LNCAP (cell line): ENCODE results near the gene CHI3L2.

Experiments
- TF ChIP-seq, protein P1 (sequence below): fragments of 450-650 bp; IDR thresholded peaks from 2 replicates; pipeline ENCODE4 v1.5.1; 2017; ENCODE audit warnings: mild to moderate bottlenecking

The CHI3L2 gene

DNA sequence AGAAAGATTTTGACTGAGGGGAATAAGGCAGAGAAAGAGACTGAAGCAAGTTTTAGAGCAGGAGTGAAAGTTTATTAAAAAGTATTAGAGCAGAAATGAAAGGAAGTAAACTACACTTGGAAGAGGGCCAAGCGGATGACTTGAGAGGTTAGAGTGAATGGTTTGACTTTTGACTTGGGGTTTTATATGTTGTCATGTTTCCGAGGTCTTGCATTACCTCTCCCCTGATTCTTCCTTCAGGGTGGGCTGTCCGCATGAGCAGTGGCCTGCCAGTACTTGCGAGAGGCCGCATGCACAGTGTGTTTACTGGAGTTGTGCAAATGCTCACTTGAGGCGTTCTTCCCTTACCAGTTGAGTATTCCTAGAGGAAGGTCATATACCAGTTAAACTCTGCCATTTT is 14.1 kb upstream of the CHI3L2 start:
- TF ChIP-seq, protein P1, sequence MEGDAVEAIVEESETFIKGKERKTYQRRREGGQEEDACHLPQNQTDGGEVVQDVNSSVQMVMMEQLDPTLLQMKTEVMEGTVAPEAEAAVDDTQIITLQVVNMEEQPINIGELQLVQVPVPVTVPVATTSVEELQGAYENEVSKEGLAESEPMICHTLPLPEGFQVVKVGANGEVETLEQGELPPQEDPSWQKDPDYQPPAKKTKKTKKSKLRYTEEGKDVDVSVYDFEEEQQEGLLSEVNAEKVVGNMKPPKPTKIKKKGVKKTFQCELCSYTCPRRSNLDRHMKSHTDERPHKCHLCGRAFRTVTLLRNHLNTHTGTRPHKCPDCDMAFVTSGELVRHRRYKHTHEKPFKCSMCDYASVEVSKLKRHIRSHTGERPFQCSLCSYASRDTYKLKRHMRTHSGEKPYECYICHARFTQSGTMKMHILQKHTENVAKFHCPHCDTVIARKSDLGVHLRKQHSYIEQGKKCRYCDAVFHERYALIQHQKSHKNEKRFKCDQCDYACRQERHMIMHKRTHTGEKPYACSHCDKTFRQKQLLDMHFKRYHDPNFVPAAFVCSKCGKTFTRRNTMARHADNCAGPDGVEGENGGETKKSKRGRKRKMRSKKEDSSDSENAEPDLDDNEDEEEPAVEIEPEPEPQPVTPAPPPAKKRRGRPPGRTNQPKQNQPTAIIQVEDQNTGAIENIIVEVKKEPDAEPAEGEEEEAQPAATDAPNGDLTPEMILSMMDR = no peak

DNA sequence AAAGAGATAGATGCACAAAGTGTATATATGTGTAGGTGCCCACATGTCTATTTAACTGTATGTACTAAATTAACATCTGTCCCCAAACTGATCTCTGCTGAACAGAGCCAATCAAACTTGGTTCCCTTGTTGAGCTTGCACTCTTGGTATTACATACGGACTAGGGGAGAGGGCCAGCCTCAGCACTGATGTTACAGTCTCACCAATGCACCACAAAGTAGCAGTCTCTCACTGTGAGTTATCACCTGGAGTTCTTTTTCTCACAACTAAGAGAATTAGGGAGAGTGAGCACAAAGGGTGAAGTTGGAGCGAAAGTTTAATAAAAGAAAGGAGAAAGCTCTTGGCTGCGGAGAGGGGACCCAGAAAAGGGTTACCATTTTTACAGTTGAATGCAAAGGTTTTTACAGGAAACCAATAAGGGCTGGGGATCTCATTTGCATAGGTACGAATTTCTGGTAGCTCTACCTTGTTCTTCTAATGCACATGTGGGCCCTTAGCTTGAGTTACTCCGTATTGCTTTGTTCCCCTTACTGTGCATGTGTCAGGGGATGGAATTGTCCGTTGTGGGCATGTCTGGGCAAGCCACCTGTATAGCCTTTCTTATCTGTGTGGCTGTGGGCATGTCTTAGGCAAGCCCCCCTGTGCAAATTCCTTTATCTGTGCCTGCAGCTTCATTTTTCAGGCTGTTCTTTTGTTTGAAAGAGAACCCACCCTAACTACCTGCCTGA is 13.3 kb upstream of the CHI3L2 start:
- TF ChIP-seq, protein P1 = no peak

DNA sequence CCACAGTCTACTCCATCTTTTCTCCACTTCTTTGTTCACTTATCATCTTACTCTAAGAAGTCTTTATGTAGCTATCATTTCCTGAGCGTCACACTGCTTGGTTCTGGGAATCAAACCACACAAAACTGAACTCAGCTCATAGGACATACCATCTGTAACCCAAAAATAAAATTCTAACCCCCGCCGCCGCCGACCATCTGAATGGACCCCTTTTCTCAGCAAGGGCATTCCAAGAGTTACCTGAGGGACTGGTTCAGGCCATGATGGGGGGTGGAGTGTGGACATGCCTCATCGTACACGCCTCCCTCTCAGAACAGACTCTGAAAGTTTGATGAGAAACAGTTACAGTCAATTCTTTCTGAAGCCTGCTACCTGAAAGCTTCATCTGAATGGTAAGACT is 12.6 kb upstream of the CHI3L2 start:
- TF ChIP-seq, protein P1 = no peak

- TF ChIP-seq, protein P1 = no peak
These were observed 10.8 kb upstream of the CHI3L2 start for GRCh38 chr1:111216751-111217150.

DNA sequence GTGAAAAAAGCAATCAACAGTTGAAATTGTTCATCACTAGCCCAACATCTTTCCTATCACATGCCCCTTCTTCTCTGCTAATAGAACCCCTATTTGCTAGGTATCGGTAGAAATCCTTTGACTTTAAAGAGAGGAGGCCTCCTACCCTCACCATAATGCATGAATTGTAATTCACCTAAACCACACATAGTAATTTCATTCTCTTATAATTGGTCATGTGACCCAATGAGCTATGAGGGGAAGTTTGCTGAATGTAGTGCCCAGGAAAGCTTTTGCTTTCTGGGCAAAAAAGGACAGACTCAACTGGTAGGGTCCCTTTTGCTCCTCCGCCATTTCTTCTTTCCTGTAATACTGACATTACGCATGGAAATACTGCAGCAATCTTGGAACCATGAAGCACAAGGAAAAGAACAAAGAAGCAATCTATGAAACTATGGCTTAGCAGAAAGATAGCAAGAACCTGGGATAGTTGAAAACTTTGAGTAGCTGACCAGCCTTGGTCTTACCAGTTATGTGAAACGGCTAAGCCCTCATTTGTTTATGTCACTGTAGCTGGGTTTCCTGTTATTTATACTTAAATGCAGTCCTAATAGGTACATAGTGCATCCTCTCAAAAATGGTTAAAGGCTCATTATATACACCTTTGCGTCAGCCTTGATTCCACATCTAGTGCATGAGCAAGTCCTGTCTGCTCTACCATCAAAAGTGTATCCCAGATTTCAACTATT is 10.2 kb upstream of the CHI3L2 start:
- TF ChIP-seq, protein P1 = no peak

DNA sequence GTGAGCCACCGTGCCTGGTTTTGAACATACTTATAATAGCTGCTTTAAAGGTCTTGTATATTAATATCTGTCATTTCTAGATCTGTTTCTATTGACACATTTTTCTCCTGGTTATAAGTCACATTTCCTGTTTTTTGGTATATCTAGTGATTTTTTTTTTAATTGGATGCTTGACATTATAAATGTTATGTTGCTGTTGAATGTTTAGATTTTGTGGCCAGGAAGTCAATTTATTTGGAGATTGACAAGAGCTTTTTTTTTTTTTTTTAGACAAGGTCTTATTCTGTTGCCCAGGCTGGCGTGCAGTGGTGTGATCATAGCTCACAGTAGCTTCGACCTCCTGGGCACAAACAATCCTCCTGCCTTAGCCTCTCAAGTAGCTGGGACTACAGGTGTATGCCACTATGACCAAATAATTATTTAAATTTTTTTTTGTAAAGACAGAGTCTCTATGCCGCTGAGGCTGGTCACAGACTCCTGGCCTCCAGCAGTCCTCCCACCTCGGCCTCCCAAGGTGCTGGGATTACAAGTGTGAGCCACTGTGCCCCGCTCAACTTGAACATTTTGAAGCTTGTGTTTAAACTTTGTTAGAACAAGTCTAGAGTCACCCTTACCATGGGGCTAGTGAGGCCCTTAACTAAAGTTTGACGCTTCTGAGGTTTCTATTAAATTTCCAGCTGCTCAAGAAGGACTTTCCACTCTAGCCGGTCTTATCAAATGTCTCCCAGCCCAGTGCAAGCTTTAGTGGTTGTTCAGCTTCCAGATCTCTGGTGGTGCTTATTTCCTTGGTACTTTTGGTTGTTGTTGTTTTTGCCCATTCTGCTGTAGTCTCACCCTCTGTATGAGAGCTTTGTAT is 8.6 kb upstream of the CHI3L2 start:
- TF ChIP-seq, protein P1 = no peak

- TF ChIP-seq, protein P1 = no peak
These were observed 7.8 kb upstream of the CHI3L2 start for GRCh38 chr1:111219557-111220286.
